Gastrocnemius medialis (tissue), 4 donors: ENCODE results near the gene ATXN7.

Experiments
- CTCF ChIP-seq, 5 experiments: fragments of 450-650 bp in 3 of 5; fragments of 200-600 bp in 2 of 5; sonication (generic) in 2 of 5; IDR thresholded peaks in 4 of 5; conservative IDR thresholded peaks in 1 of 5; 1 replicate in 4 of 5; 2 replicates in 1 of 5; pipeline ENCODE4 v1.5.1; 2016 to 2019; ENCODE audit warnings: antibody characterized with exemption in 5 of 5, mild to moderate bottlenecking in 3 of 5, moderate library complexity in 3 of 5
- POLR2A ChIP-seq, 2 donors: fragments of 450-650 bp; IDR thresholded peaks; one replicate each; pipeline ENCODE4 v1.6.1; 2017; ENCODE audit warnings: antibody characterized with exemption in 2 of 2, mild to moderate bottlenecking in 2 of 2, moderate library complexity in 2 of 2

GRCh38 chr3:63832395-63832794 is 31.3 kb upstream of the ATXN7 start:
- TF ChIP-seq CTCF (IDR thresholded peaks at IDR 0.05 in 4 of 5, conservative IDR thresholded peaks at IDR 0.05 in 1 of 5) (no peak), POLR2A (IDR thresholded peaks at IDR 0.05) (no peak)
